DND-41 (cell line): Measurements from ENCODE around the gene FBLL1.

ENCODE experiments used
- ATAC-seq: fragments of 200-7000 bp; cut with Tn5 transposase; 3 replicates; pipeline ENCODE4 v1.9.1; 2021; ENCODE audit warnings: low read depth; ENCODE audit not compliant: insufficient read depth
- DNase-seq: peaks from one replicate; pipeline ENCODE4 v3.0.0-alpha.2; 2020
- H2AFZ ChIP-seq: 2 replicates; pipeline ENCODE4 v1.6.0; 2012; ENCODE audit warnings: low read depth, low read length
- H3K27ac ChIP-seq: 2 replicates; pipeline ENCODE4 v1.5.1; 2012; ENCODE audit warnings: low read length, inconsistent platforms
- H3K27me3 ChIP-seq: fragments of 200-600 bp; sonication (generic); 2 replicates; pipeline ENCODE4 v1.6.0; 2012; ENCODE audit warnings: low read length, mild to moderate bottlenecking, inconsistent platforms; ENCODE audit not compliant: insufficient read depth, poor library complexity
- H3K36me3 ChIP-seq: 2 replicates; pipeline ENCODE4 v1.5.1; 2012; ENCODE audit warnings: low read length, inconsistent platforms; ENCODE audit not compliant: insufficient read depth
- H3K4me1 ChIP-seq: 2 replicates; pipeline ENCODE4 v1.5.1; 2012; ENCODE audit warnings: mild to moderate bottlenecking, low read length; ENCODE audit not compliant: insufficient read depth
- H3K4me2 ChIP-seq: 2 replicates; pipeline ENCODE4 v1.6.0; 2012; ENCODE audit warnings: mild to moderate bottlenecking, moderate library complexity, low read length, inconsistent platforms; ENCODE audit not compliant: insufficient read depth
- H3K4me3 ChIP-seq, 2 experiments: fragments of 200-600 bp in 1 of 2; shearing (Covaris generic) in 1 of 2; 2 replicates each; pipeline ENCODE4 v1.5.1; 2012 to 2016; ENCODE audit warnings: inconsistent platforms in 2 of 2, low read length in 2 of 2, mild to moderate bottlenecking in 2 of 2, low read depth in 1 of 2, moderate library complexity in 1 of 2
- H3K79me2 ChIP-seq: 2 replicates; pipeline ENCODE4 v1.6.0; 2012; ENCODE audit warnings: low read length, inconsistent platforms; ENCODE audit not compliant: insufficient read depth
- H3K9ac ChIP-seq: 2 replicates; pipeline ENCODE4 v1.6.0; 2012; ENCODE audit warnings: low read depth, mild to moderate bottlenecking, inconsistent platforms, low read length, moderate library complexity
- H3K9me3 ChIP-seq: 2 replicates; pipeline ENCODE4 v1.5.1; 2012; ENCODE audit warnings: low read length, moderate library complexity, mild to moderate bottlenecking, inconsistent platforms; ENCODE audit not compliant: insufficient read depth, severe bottlenecking
- H4K20me1 ChIP-seq: 2 replicates; pipeline ENCODE4 v1.6.0; 2012; ENCODE audit warnings: low read length; ENCODE audit not compliant: insufficient read depth
- EZH2 ChIP-seq: IDR thresholded peaks from 3 replicates; pipeline ENCODE4 v1.6.1; 2012; ENCODE audit warnings: borderline replicate concordance, low read depth, mild to moderate bottlenecking, moderate library complexity, low read length, inconsistent platforms; ENCODE audit not compliant: severe bottlenecking
- TF ChIP-seq, protein P1 (sequence below): IDR thresholded peaks from 2 replicates; pipeline ENCODE4 v1.5.1; 2012; ENCODE audit warnings: borderline replicate concordance, low read length, moderate library complexity, mild to moderate bottlenecking; ENCODE audit not compliant: poor library complexity, severe bottlenecking; ENCODE audit errors: extremely low read depth

Gene FBLL1

GRCh38 chr5:168528521-168529373, at the start of gene FBLL1:
Gene FBLL1, plus strand, starts transcription at chr5:168529305. Its CDS starts 200 bp downstream, at chr5:168529505.
- no peak within 1 kb of the TSS for H3K27ac ChIP-seq
- H3K4me2 ChIP-seq, result no peak within 1 kb of the TSS
- no peak within 1 kb of the TSS for H3K4me3 ChIP-seq
- no peaks in the 10 kb centered on the region for H3K27me3 ChIP-seq
- H3K4me1 ChIP-seq, result no peaks in the 10 kb centered on the region
- no peaks in the 10 kb centered on the region for H3K79me2 ChIP-seq
- no peak within 1 kb of the TSS for H3K9ac ChIP-seq
- DNase-seq, result peak; percentile 47
- H2AFZ ChIP-seq, result no peak within 1 kb of the TSS
- no peaks in the 10 kb centered on the region for H3K9me3 ChIP-seq
- peak; percentile 70 for ATAC-seq
- H4K20me1 ChIP-seq, result no peaks in the 10 kb centered on the region
- H3K36me3 ChIP-seq, result no peaks in the 10 kb centered on the region
- TF ChIP-seq, protein P1, sequence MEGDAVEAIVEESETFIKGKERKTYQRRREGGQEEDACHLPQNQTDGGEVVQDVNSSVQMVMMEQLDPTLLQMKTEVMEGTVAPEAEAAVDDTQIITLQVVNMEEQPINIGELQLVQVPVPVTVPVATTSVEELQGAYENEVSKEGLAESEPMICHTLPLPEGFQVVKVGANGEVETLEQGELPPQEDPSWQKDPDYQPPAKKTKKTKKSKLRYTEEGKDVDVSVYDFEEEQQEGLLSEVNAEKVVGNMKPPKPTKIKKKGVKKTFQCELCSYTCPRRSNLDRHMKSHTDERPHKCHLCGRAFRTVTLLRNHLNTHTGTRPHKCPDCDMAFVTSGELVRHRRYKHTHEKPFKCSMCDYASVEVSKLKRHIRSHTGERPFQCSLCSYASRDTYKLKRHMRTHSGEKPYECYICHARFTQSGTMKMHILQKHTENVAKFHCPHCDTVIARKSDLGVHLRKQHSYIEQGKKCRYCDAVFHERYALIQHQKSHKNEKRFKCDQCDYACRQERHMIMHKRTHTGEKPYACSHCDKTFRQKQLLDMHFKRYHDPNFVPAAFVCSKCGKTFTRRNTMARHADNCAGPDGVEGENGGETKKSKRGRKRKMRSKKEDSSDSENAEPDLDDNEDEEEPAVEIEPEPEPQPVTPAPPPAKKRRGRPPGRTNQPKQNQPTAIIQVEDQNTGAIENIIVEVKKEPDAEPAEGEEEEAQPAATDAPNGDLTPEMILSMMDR, result no peak
- no peak for TF ChIP-seq EZH2

DNA sequence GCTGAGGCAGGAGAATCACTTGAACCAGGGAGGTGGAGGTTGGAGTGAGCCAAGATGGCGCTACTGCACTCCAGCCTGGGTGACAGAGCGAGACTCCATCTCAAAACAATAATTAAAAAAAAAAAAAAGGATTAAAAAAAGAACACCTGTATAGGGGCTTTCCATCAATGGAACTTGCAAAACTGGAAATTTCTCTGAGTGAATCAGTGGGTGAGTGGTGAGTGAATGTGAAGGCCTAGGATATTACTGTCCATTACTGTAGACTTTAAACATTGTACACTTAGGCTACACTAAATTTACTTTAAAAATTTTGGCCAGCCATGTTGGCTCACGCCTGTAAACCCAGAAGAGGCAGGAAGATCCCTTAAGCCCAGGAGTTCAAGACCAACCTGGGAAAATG, 48.5 kb upstream of the FBLL1 start:
- TF ChIP-seq, protein P1, result no peak
- no peak for TF ChIP-seq EZH2
- Histone ChIP-seq H3K27ac (no peak overlapping the region), H3K4me3 (no peak overlapping the region), H3K9me3 (no peaks in the 10 kb centered on the region), H3K36me3 (no peaks in the 10 kb centered on the region), H2AFZ (no peak overlapping the region), H3K4me1 (peaks cover 5% of the 10 kb centered on the region), H3K27me3 (no peaks in the 10 kb centered on the region), H3K79me2 (no peaks in the 10 kb centered on the region), H4K20me1 (no peaks in the 10 kb centered on the region), H3K9ac (no peak overlapping the region), H3K4me2 (no peak overlapping the region)
- DNase-seq, result no peak
- no peak for ATAC-seq

DNA sequence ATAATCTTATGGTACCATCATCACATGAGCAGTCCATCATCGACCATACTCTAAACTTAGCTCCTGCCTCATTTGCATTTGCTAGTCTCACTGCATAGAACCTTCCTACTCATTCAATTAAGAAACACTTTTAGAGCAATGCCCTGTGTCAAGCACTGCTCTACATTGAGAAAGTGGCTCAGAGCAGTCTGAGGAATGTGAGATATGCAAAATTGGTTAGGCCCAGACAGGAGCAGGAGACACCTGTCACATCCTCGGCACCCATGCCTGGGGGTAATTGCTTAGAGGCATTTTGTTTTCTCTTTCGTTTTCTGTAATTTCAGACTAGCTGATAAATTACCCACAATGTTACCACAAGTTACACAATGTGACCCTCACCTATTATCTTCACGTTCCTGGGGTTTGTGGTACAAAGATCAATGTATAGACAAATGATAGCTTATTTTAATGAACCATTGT, 47.7 kb upstream of the FBLL1 start:
- H3K4me2 ChIP-seq, result no peak overlapping the region
- ATAC-seq, result peak; percentile 47

More for the DNA sequence above, 47.7 kb upstream of the FBLL1 start:
- TF ChIP-seq, protein P1, result no peak
- TF ChIP-seq EZH2, result no peak
- no peak overlapping the region for H3K4me3 ChIP-seq
- H3K4me1 ChIP-seq, result peaks cover 11% of the 10 kb centered on the region
- DNase-seq, result peak; percentile 8
- H3K9ac ChIP-seq, result no peak overlapping the region
- no peaks in the 10 kb centered on the region for H3K9me3 ChIP-seq
- no peak overlapping the region for H2AFZ ChIP-seq
- H4K20me1 ChIP-seq, result no peaks in the 10 kb centered on the region
- no peaks in the 10 kb centered on the region; the same call in 1 of the 2 replicates for H3K36me3 ChIP-seq
- peaks cover under 1% of the 10 kb centered on the region; the same call in 1 of the 2 replicates for H3K79me2 ChIP-seq
- no peak overlapping the region for H3K27ac ChIP-seq
- no peaks in the 10 kb centered on the region for H3K27me3 ChIP-seq
